Transverse colon (tissue), 4 donors: Measurements from ENCODE around the gene SDS. TPM values are rescaled to one million over a fixed set of nuclear protein-coding genes. Genes with fewer than 3 reads are reported as not detected.

Source experiments
- DNase-seq: peaks from one replicate; pipeline ENCODE4 v3.0.0-alpha.2; 2019
- H3K27ac ChIP-seq, 4 donors: fragments of 200-600 bp; sonication (generic); 2 replicates each; pipeline ENCODE4 v1.5.1; 2016 to 2018; ENCODE audit warnings: inconsistent platforms in 4 of 4
- H3K27me3 ChIP-seq: fragments of 200-600 bp; sonication (generic); 2 replicates; pipeline ENCODE4 v1.5.1; 2017; ENCODE audit warnings: inconsistent platforms
- H3K36me3 ChIP-seq, 4 donors: fragments of 200-600 bp; sonication (generic); 2 replicates each; pipeline ENCODE4 v1.5.1; 2017 to 2019; ENCODE audit warnings: inconsistent platforms in 4 of 4
- H3K4me1 ChIP-seq, 4 donors: fragments of 200-600 bp; sonication (generic); 2 replicates each; pipeline ENCODE4 v1.5.1; 2017 to 2020; ENCODE audit warnings: inconsistent platforms in 4 of 4
- H3K4me3 ChIP-seq, 4 donors: fragments of 200-600 bp; sonication (generic); 1 replicate in 1 of 4; 2 replicates in 3 of 4; pipeline versions ENCODE4 v1.5.1 to v1.6.1; 2017 to 2019; ENCODE audit warnings: inconsistent platforms in 4 of 4
- H3K9me3 ChIP-seq, 2 donors: fragments of 200-600 bp; sonication (generic); 2 replicates each; pipeline ENCODE4 v1.5.1; 2017 to 2019; ENCODE audit warnings: inconsistent platforms in 2 of 2
- EP300 ChIP-seq: sonication (generic); formaldehyde crosslinking; IDR thresholded peaks from one replicate; pipeline ENCODE4 v1.6.1; 2017; ENCODE audit warnings: antibody characterized with exemption, low read depth
- POLR2A ChIP-seq: fragments of 450-650 bp; IDR thresholded peaks from one replicate; pipeline ENCODE4 v1.6.1; 2016; ENCODE audit warnings: antibody characterized with exemption, mild to moderate bottlenecking, moderate library complexity
- POLR2AphosphoS5 ChIP-seq, 3 donors: sonication (generic); formaldehyde crosslinking; IDR thresholded peaks; one replicate each; pipeline ENCODE4 v1.6.1; 2016; ENCODE audit warnings: antibody characterized with exemption in 3 of 3
- WGBS, 2 donors: methylation state at CpG; one replicate each; pipeline ENCODE4 v1.1.5; 2018; ENCODE audit warnings: low coverage in 1 of 2; 5-methylcytosine and 5-hydroxymethylcytosine counted together
- in situ Hi-C, 4 donors: fragments of 200-750 bp; cut with MboI; loops; one replicate each; pipeline versions ENCODE4 v1.15.0 to v1.15.1; 2017; ENCODE audit warnings: low sequenced_read_pairs in 3 of 4, low pct_ligation_motif_present in 1 of 4, low pct_unique_long_range_greater_than_20kb in 1 of 4
- intact Hi-C: fragments of 100-400 bp; cut with DNase I; formaldehyde crosslinking; loops from one replicate; pipeline ENCODE4 v1.15.1; 2023; ENCODE audit warnings: low total_unique reads
- total RNA-seq, 4 donors: library from RNA; depleted of rRNA; stranded (reverse); fragments of >200 nt; gene quantifications; one replicate each; pipeline ENCODE4 v1.1.0, GENCODE V29; 2016
- TF ChIP-seq, protein P1 (sequence below), 5 experiments: fragments of 200-600 bp in 3 of 5; fragments of 450-650 bp in 2 of 5; sonication (generic) in 3 of 5; IDR thresholded peaks; 1 replicate in 2 of 5; 2 replicates in 3 of 5; pipeline ENCODE4 v1.5.1; 2016 to 2017; ENCODE audit warnings: antibody characterized with exemption in 5 of 5, inconsistent platforms in 3 of 5, mild to moderate bottlenecking in 2 of 5, moderate library complexity in 1 of 5

Gene SDS
- total RNA-seq, 4 donors from 2014 or later, result 1.2 to 7.1 (median 5.7) TPM; not detected in 1

DNA sequence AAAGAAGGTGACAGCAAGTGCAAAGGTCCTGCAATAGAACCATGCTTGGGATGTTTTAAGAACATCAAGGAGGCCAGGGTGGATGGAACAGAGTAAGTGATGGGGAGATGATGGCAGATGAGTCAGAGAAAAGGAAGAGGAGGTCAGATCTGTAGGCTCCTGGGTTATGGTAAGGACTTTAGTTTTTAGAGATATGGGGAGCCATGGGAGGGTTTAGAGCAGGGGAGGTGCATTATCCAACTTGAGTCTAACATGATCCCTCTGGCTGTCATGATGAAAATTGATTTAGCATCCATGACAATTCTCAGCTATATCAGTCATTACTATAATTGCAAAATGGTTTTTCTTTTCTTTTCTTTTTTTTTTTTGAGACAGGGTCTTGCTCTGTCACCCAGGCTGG is 52.6 kb downstream of the SDS start:
- no peak overlapping the region for H3K4me3 ChIP-seq
- intact Hi-C loops, result no loop called here
- TF ChIP-seq, protein P1, sequence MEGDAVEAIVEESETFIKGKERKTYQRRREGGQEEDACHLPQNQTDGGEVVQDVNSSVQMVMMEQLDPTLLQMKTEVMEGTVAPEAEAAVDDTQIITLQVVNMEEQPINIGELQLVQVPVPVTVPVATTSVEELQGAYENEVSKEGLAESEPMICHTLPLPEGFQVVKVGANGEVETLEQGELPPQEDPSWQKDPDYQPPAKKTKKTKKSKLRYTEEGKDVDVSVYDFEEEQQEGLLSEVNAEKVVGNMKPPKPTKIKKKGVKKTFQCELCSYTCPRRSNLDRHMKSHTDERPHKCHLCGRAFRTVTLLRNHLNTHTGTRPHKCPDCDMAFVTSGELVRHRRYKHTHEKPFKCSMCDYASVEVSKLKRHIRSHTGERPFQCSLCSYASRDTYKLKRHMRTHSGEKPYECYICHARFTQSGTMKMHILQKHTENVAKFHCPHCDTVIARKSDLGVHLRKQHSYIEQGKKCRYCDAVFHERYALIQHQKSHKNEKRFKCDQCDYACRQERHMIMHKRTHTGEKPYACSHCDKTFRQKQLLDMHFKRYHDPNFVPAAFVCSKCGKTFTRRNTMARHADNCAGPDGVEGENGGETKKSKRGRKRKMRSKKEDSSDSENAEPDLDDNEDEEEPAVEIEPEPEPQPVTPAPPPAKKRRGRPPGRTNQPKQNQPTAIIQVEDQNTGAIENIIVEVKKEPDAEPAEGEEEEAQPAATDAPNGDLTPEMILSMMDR (IDR thresholded peaks at IDR 0.05), result no peak
- TF ChIP-seq POLR2AphosphoS5 (IDR thresholded peaks at IDR 0.05) (no peak), POLR2A (no peak), EP300 (no peak)
- no peak overlapping the region for H3K27ac ChIP-seq
- H3K36me3 ChIP-seq, result no peaks in the 10 kb centered on the region
- no peak for DNase-seq
- H3K9me3 ChIP-seq, result no peaks in the 10 kb centered on the region
- no peaks in the 10 kb centered on the region for H3K4me1 ChIP-seq
- in situ Hi-C loops, result no loop called here
- no peaks in the 10 kb centered on the region for H3K27me3 ChIP-seq

DNA sequence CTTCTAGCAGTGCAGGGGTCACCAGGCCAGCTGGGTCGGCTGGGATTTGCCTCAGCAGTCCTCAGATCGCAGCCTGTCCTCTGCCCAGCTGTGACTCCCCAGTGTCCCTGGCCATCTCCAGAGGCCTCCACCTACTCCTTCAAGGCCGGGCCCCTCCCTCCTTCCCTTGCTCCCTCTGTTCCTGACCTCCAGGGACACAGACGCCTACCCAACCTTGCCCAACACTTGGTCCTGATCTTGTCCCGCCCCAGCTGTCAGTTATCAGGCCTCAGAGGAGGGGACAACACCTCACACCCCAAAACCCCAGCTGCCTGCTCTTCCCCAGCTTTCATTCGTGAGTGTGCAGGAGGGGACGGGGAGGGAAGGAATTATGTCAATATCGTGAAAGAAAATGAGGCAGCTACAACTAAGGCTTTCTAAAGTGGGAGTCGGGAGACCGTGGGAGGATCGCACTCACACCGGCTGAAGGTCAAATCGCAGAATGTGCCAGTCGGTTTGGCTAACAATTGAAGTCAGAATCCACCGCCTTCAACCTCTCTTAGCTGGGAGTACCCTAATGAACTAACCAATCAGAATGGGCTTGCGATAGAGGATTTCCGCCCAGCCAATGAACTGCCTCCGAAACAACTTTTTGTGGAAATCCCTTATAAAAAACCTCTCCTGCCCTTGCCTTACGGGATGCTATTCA is 54.7 kb downstream of the SDS start:
- Histone ChIP-seq H3K4me3 (no peak overlapping the region), H3K9me3 (no peaks in the 10 kb centered on the region), H3K27me3 (no peaks in the 10 kb centered on the region), H3K27ac (no peak overlapping the region), H3K4me1 (no peaks in the 10 kb centered on the region), H3K36me3 (no peaks in the 10 kb centered on the region)
- in situ Hi-C loops, result loop anchor here in 1 of 4 donors (25.0 kb wide), 1 partner anchor 162 kb away; the partner anchor contains the start of genes DDX54 and RITA1
- TF ChIP-seq POLR2AphosphoS5 (IDR thresholded peaks at IDR 0.05) (no peak), EP300 (no peak), POLR2A (no peak)
- TF ChIP-seq, protein P1 (IDR thresholded peaks at IDR 0.05), result no peak
- 71 to 79% methylated on average over 7 to 19 of the region's 19 CpGs for WGBS, 2 donors
- intact Hi-C loops, result no loop called here
- DNase-seq, result no peak

DNA sequence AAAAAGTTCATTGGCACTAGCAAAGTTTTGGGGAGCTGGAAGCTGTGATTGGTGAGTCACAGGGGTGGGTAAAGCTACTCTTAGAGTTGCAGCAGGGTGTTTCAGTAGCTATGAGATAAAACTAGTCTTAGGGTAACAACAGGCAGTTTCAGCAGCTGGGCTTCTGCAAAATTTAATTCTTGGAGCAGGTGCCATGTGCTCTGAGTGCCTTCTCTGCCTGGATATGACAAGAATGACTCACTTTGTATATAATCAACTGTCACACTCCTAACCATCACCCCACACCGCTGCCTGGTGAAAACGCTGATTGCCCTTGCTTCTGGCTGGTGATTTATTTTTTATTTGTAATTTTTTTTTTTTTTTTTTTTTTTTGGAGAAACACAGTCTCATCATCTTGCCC is 55.8 kb downstream of the SDS start:
- Histone ChIP-seq H3K36me3 (no peaks in the 10 kb centered on the region), H3K27ac (no peak overlapping the region), H3K9me3 (no peaks in the 10 kb centered on the region), H3K27me3 (no peaks in the 10 kb centered on the region), H3K4me3 (no peak overlapping the region), H3K4me1 (no peaks in the 10 kb centered on the region)
- TF ChIP-seq EP300 (no peak), POLR2A (no peak), POLR2AphosphoS5 (IDR thresholded peaks at IDR 0.05) (no peak)
- TF ChIP-seq, protein P1 (IDR thresholded peaks at IDR 0.05), result no peak
- in situ Hi-C loops, result loop anchor here in 1 of 4 donors (25.0 kb wide), 1 partner anchor 161 kb away; the partner anchor contains the start of genes DDX54 and RITA1
- no peak for DNase-seq
- intact Hi-C loops, result no loop called here
- 47 to 51% methylated on average over 2 of the region's 2 CpGs for WGBS, 2 donors

DNA sequence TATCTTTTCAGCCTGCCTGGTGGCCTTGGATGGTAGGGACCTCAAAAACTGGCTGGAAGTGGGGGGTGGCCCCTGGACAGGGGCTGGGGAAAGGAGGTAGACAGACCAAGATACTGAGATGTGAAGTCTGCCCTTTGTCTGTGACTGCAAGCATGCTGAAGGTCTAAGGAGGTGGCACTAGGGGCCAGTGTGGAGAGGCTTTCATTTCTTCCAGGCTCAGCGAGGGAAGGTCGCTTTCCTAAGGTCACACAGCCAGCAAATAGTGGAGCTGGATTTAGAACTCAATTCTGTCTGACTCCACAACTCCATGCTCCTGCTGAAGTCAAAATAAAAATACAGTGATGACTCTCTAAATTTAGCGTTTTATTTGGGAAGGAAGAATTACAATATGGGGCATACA is 56.6 kb downstream of the SDS start:
- H3K4me3 ChIP-seq, result no peak overlapping the region
- H3K4me1 ChIP-seq, result no peaks in the 10 kb centered on the region
- no peaks in the 10 kb centered on the region for H3K9me3 ChIP-seq
- intact Hi-C loops, result no loop called here
- 90 to 93% methylated on average over 2 to 3 of the region's 3 CpGs for WGBS, 2 donors
- no peaks in the 10 kb centered on the region for H3K27me3 ChIP-seq
- H3K36me3 ChIP-seq, result no peaks in the 10 kb centered on the region
- H3K27ac ChIP-seq, result no peak overlapping the region
- DNase-seq, result no peak
- no peak for TF ChIP-seq EP300
- no peak for TF ChIP-seq POLR2AphosphoS5 (IDR thresholded peaks at IDR 0.05)
- TF ChIP-seq, protein P1 (IDR thresholded peaks at IDR 0.05), result no peak
- TF ChIP-seq POLR2A, result no peak
- in situ Hi-C loops, result loop anchor here in 1 of 4 donors (25.0 kb wide), 1 partner anchor 160 kb away; the partner anchor contains the start of genes DDX54 and RITA1
